ENCODE results near the gene SLC35F6.

Gene SLC35F6

GRCh38 chr2:26767894-26768487 is 3.9 kb downstream of the SLC35F6 start:
- peaks cover 2% of the 10 kb centered on the region for H3K4me1 ChIP-seq (ENCODE audit: control insufficient read depth, low read depth, low read length)
- no peak overlapping the region for H2BK5ac ChIP-seq (ENCODE audit: low read length)
- no peak overlapping the region for H3K18ac ChIP-seq (ENCODE audit: low read length)
- no peak overlapping the region for H3K4me3 ChIP-seq (ENCODE audit: low read length)
- no peak overlapping the region for H3K4me2 ChIP-seq (ENCODE audit: low read length)
- H3K27ac ChIP-seq (ENCODE audit: low read depth, low read length), result no peak overlapping the region
- WGBS (ENCODE audit: extremely low coverage, insufficient coverage, low lambda C conversion rate), result no CpG with 5 or more reads among the region's 5 CpGs
- no peak overlapping the region for H3K9ac ChIP-seq (ENCODE audit: low read length)
- H3K4ac ChIP-seq (ENCODE audit: low read depth, low read length), result no peak overlapping the region
- H3K36me3 ChIP-seq (ENCODE audit: control insufficient read depth, insufficient read depth, low read length), result peaks cover 1% of the 10 kb centered on the region
- H4K8ac ChIP-seq (ENCODE audit: low read depth, low read length), result no peak overlapping the region
- peaks cover 31% of the 10 kb centered on the region for H3K79me1 ChIP-seq (ENCODE audit: low read length)
- H4K5ac ChIP-seq (ENCODE audit: low read length), result no peak overlapping the region
- H2AK5ac ChIP-seq (ENCODE audit: low read length), result no peak overlapping the region
- H3K23ac ChIP-seq (ENCODE audit: low read length), result no peak overlapping the region
- H2BK120ac ChIP-seq (ENCODE audit: low read depth, low read length), result no peak overlapping the region
- DNase-seq, result no peak
- no peaks in the 10 kb centered on the region for H3K27me3 ChIP-seq (ENCODE audit: insufficient read depth, low read length, poor library complexity)
- H2BK15ac ChIP-seq (replicated peaks; ENCODE audit: low read depth), result no peak overlapping the region
- H3K56ac ChIP-seq (ENCODE audit: low read length), result no peak overlapping the region
- H3K79me2 ChIP-seq (ENCODE audit: control insufficient read depth, insufficient read depth, low read length), result peaks cover 4% of the 10 kb centered on the region

DNA sequence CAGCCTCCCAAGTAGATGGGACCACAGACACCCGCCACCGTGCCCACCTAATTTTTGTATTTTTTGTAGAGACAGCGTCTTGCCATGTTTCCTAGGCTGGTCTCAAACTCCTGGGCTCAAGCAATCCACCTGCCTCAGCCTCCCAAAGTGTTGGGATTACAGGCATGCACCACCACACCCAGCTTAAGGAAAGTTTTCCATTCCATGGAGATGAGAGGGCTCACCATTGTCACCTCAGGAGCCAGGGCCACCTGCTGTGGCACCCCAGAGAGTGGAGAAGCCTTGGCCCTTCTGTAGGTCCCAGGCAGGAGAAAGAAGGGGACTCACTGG is 4.6 kb downstream of the SLC35F6 start:
- peaks cover 1% of the 10 kb centered on the region for H3K36me3 ChIP-seq (ENCODE audit: control insufficient read depth, insufficient read depth, low read length)
- peaks cover 31% of the 10 kb centered on the region for H3K79me1 ChIP-seq (ENCODE audit: low read length)
- no peak overlapping the region for H3K56ac ChIP-seq (ENCODE audit: low read length)
- H2AK5ac ChIP-seq (ENCODE audit: low read length), result no peak overlapping the region
- no peak overlapping the region for H3K27ac ChIP-seq (ENCODE audit: low read depth, low read length)
- peaks cover 2% of the 10 kb centered on the region for H3K4me1 ChIP-seq (ENCODE audit: control insufficient read depth, low read depth, low read length)
- H3K18ac ChIP-seq (ENCODE audit: low read length), result no peak overlapping the region
- H3K79me2 ChIP-seq (ENCODE audit: control insufficient read depth, insufficient read depth, low read length), result peaks cover 4% of the 10 kb centered on the region
- H4K5ac ChIP-seq (ENCODE audit: low read length), result no peak overlapping the region
- no peak overlapping the region for H3K4ac ChIP-seq (ENCODE audit: low read depth, low read length)
- H3K27me3 ChIP-seq (ENCODE audit: insufficient read depth, low read length, poor library complexity), result no peaks in the 10 kb centered on the region
- H2BK5ac ChIP-seq (ENCODE audit: low read length), result no peak overlapping the region
- H3K23ac ChIP-seq (ENCODE audit: low read length), result no peak overlapping the region
- no CpG with 5 or more reads among the region's 3 CpGs for WGBS (ENCODE audit: extremely low coverage, insufficient coverage, low lambda C conversion rate)
- no peak overlapping the region for H3K4me2 ChIP-seq (ENCODE audit: low read length)
- no peak overlapping the region for H2BK120ac ChIP-seq (ENCODE audit: low read depth, low read length)
- no peak overlapping the region for H3K9ac ChIP-seq (ENCODE audit: low read length)
- no peak overlapping the region for H3K4me3 ChIP-seq (ENCODE audit: low read length)
- H4K8ac ChIP-seq (ENCODE audit: low read depth, low read length), result no peak overlapping the region
- no peak for DNase-seq
- H2BK15ac ChIP-seq (replicated peaks; ENCODE audit: low read depth), result no peak overlapping the region

DNA sequence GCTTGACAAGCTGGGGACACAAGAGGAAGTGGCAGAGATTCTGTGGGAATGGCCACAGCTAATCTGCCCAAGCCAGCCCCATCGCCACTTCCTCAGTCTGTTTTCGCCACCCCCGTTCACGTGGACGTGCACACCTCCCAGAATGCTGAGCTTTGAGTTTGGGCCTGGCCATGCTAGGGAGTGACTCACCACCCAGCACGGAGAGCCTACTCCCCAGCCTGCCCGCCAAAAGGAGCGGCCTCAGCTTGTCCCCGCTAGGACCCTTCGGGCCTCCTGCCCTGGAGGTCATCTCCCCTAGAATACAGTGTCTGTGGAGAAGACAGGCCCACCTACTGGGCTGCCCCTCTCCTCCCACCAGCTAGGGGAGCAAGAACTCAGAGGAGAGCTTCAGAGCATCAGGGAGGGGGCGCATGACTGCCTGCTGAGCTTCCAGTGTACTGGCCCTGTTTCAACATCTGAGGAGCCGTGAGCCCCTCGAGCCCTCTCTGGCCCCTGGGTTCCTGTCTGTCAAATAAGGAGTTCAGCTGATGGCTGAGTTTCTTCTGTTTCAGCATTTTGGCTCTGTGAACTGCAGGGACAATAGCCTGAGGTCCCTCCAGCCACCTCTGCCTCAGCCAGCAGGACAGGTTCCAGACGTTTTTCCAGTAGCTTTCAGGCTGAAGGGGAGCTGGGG is 5.1 kb downstream of the SLC35F6 start:
- no peak overlapping the region for H3K4me3 ChIP-seq (ENCODE audit: low read length)
- H3K23ac ChIP-seq (ENCODE audit: low read length), result no peak overlapping the region
- H2BK120ac ChIP-seq (ENCODE audit: low read depth, low read length), result no peak overlapping the region
- no peak for DNase-seq
- no peaks in the 10 kb centered on the region for H3K27me3 ChIP-seq (ENCODE audit: insufficient read depth, low read length, poor library complexity)
- H2BK5ac ChIP-seq (ENCODE audit: low read length), result no peak overlapping the region
- H3K79me1 ChIP-seq (ENCODE audit: low read length), result peaks cover 31% of the 10 kb centered on the region
- peaks cover 2% of the 10 kb centered on the region for H3K4me1 ChIP-seq (ENCODE audit: control insufficient read depth, low read depth, low read length)
- WGBS (ENCODE audit: extremely low coverage, insufficient coverage, low lambda C conversion rate), result no CpG with 5 or more reads among the region's 14 CpGs
- no peak overlapping the region for H3K9ac ChIP-seq (ENCODE audit: low read length)
- H2AK5ac ChIP-seq (ENCODE audit: low read length), result no peak overlapping the region
- no peak overlapping the region for H4K5ac ChIP-seq (ENCODE audit: low read length)
- H3K4me2 ChIP-seq (ENCODE audit: low read length), result no peak overlapping the region
- no peak overlapping the region for H4K8ac ChIP-seq (ENCODE audit: low read depth, low read length)
- no peak overlapping the region for H3K18ac ChIP-seq (ENCODE audit: low read length)
- no peak overlapping the region for H3K4ac ChIP-seq (ENCODE audit: low read depth, low read length)
- H3K36me3 ChIP-seq (ENCODE audit: control insufficient read depth, insufficient read depth, low read length), result peaks cover 1% of the 10 kb centered on the region
- H2BK15ac ChIP-seq (replicated peaks; ENCODE audit: low read depth), result no peak overlapping the region
- H3K27ac ChIP-seq (ENCODE audit: low read depth, low read length), result no peak overlapping the region
- H3K56ac ChIP-seq (ENCODE audit: low read length), result peak overlapping the region; percentile 25
- H3K79me2 ChIP-seq (ENCODE audit: control insufficient read depth, insufficient read depth, low read length), result peaks cover 4% of the 10 kb centered on the region

DNA sequence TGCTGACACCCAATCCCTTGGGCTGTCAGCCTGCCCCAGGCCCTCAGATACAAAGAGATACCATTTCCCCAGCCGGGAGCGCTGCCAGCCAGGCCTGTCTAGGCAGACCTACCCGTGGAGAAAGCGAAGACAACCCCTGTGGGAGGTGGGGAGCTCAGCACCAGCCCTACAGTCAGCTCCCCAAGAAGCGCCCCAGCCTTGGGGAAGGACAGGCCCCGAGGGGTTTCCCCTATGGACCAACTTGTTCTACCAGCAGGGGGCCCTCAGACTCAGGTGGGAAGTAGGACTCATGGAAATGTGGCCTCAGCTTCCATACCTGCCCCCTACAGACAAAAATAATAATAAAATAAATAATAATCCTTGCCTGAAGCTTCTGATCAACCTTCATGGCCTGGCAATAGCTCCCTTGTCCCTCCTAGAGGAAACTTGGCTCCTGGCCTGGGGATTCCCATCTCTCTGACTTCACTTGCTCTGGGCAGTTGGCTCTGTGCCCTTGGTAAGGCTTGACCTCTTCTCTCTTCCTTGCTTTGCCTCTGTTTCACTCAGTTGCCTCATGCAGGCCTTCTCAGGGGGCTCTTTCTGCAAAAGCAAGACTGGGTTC is 7.0 kb downstream of the SLC35F6 start:
- H3K36me3 ChIP-seq (ENCODE audit: control insufficient read depth, insufficient read depth, low read length), result peaks cover 1% of the 10 kb centered on the region
- no peak overlapping the region for H3K4me3 ChIP-seq (ENCODE audit: low read length)
- H3K27me3 ChIP-seq (ENCODE audit: insufficient read depth, low read length, poor library complexity), result no peaks in the 10 kb centered on the region
- no peak overlapping the region for H3K18ac ChIP-seq (ENCODE audit: low read length)
- no peak overlapping the region for H3K27ac ChIP-seq (ENCODE audit: low read depth, low read length)
- no peak overlapping the region for H4K8ac ChIP-seq (ENCODE audit: low read depth, low read length)
- H3K9ac ChIP-seq (ENCODE audit: low read length), result no peak overlapping the region
- WGBS (ENCODE audit: extremely low coverage, insufficient coverage, low lambda C conversion rate), result no CpG with 5 or more reads among the region's 6 CpGs
- H4K5ac ChIP-seq (ENCODE audit: low read length), result no peak overlapping the region
- H2BK15ac ChIP-seq (replicated peaks; ENCODE audit: low read depth), result no peak overlapping the region
- no peak overlapping the region for H3K4me2 ChIP-seq (ENCODE audit: low read length)
- H3K4me1 ChIP-seq (ENCODE audit: control insufficient read depth, low read depth, low read length), result no peaks in the 10 kb centered on the region
- H3K23ac ChIP-seq (ENCODE audit: low read length), result no peak overlapping the region
- peaks cover 26% of the 10 kb centered on the region for H3K79me1 ChIP-seq (ENCODE audit: low read length)
- peaks cover 2% of the 10 kb centered on the region for H3K79me2 ChIP-seq (ENCODE audit: control insufficient read depth, insufficient read depth, low read length)
- H3K56ac ChIP-seq (ENCODE audit: low read length), result no peak overlapping the region
- no peak overlapping the region for H2BK120ac ChIP-seq (ENCODE audit: low read depth, low read length)
- no peak overlapping the region for H2AK5ac ChIP-seq (ENCODE audit: low read length)
- H2BK5ac ChIP-seq (ENCODE audit: low read length), result no peak overlapping the region
- no peak for DNase-seq
- H3K4ac ChIP-seq (ENCODE audit: low read depth, low read length), result no peak overlapping the region

- no peak overlapping the region for H2BK120ac ChIP-seq (ENCODE audit: low read depth, low read length)
- no peak overlapping the region for H3K4ac ChIP-seq (ENCODE audit: low read depth, low read length)
- no peak overlapping the region for H2BK15ac ChIP-seq (replicated peaks; ENCODE audit: low read depth)
- H3K56ac ChIP-seq (ENCODE audit: low read length), result no peak overlapping the region
- H3K36me3 ChIP-seq (ENCODE audit: control insufficient read depth, insufficient read depth, low read length), result peaks cover 6% of the 10 kb centered on the region
- H2AK5ac ChIP-seq (ENCODE audit: low read length), result no peak overlapping the region
- H3K79me2 ChIP-seq (ENCODE audit: control insufficient read depth, insufficient read depth, low read length), result peaks cover 2% of the 10 kb centered on the region
- H3K4me3 ChIP-seq (ENCODE audit: low read length), result no peak overlapping the region
- no peaks in the 10 kb centered on the region for H3K4me1 ChIP-seq (ENCODE audit: control insufficient read depth, low read depth, low read length)
- no peak overlapping the region for H4K5ac ChIP-seq (ENCODE audit: low read length)
- no peak overlapping the region for H3K23ac ChIP-seq (ENCODE audit: low read length)
- H3K4me2 ChIP-seq (ENCODE audit: low read length), result no peak overlapping the region
- no peak overlapping the region for H4K8ac ChIP-seq (ENCODE audit: low read depth, low read length)
- no peak overlapping the region for H2BK5ac ChIP-seq (ENCODE audit: low read length)
- H3K27me3 ChIP-seq (ENCODE audit: insufficient read depth, low read length, poor library complexity), result no peaks in the 10 kb centered on the region
- no peak overlapping the region for H3K18ac ChIP-seq (ENCODE audit: low read length)
- H3K27ac ChIP-seq (ENCODE audit: low read depth, low read length), result no peak overlapping the region
- H3K79me1 ChIP-seq (ENCODE audit: low read length), result peaks cover 24% of the 10 kb centered on the region
- no peak overlapping the region for H3K9ac ChIP-seq (ENCODE audit: low read length)
- DNase-seq, result no peak
- WGBS (ENCODE audit: extremely low coverage, insufficient coverage, low lambda C conversion rate), result no CpG with 5 or more reads among the region's 13 CpGs
Observed at GRCh38 chr2:26772064-26773001, 8.2 kb downstream of the SLC35F6 start.

Data from mesendoderm (in vitro differentiated cells).